Lower leg skin (tissue), 3 donors: ENCODE results near the gene DUOX1.

Experiments
- CTCF ChIP-seq, 3 donors: fragments of 450-650 bp; IDR thresholded peaks; one replicate each; pipeline ENCODE4 v1.5.1; 2016; ENCODE audit warnings: antibody characterized with exemption in 3 of 3, mild to moderate bottlenecking in 3 of 3, moderate library complexity in 2 of 3
- POLR2A ChIP-seq, 2 donors: fragments of 450-650 bp; IDR thresholded peaks; one replicate each; pipeline ENCODE4 v1.6.1; 2016 to 2017; ENCODE audit warnings: antibody characterized with exemption in 2 of 2, mild to moderate bottlenecking in 1 of 2, moderate library complexity in 1 of 2

- TF ChIP-seq CTCF (IDR thresholded peaks at IDR 0.05) (no peak), POLR2A (IDR thresholded peaks at IDR 0.05) (no peak)
These were observed 21.7 kb upstream of the DUOX1 start for GRCh38 chr15:45107941-45108630.
